Measurements from ENCODE around the gene TEX2. TPM values are rescaled to one million over a fixed set of nuclear protein-coding genes. Genes with fewer than 3 reads are reported as not detected.

The TEX2 gene
- total and polyA plus RNA-seq, 2 of the 13 experiments (the other 11 are each of a cell fraction or from before 2014, with no cell fraction given), result 21.4 to 37.7 TPM

- TF ChIP-seq GLMP (CRISPR knock-in tag; IDR thresholded peaks at IDR 0.05; ENCODE audit: borderline replicate concordance), result no peak
- TF ChIP-seq ZNF766 (CRISPR knock-in tag; IDR thresholded peaks at IDR 0.05; ENCODE audit: borderline replicate concordance), result peak; percentile 85
- TF ChIP-seq DDIT3 (CRISPR knock-in tag; IDR thresholded peaks at IDR 0.05), result no peak
- TF ChIP-seq GMEB1 (CRISPR knock-in tag; IDR thresholded peaks at IDR 0.05; ENCODE audit: borderline replicate concordance), result peak; percentile 77
- TF ChIP-seq PRDM4 (CRISPR knock-in tag; IDR thresholded peaks at IDR 0.05; ENCODE audit: borderline replicate concordance), result peak; percentile 42; the same call in 1 of the 2 replicates
- peak; percentile 84 for TF ChIP-seq RCOR2 (CRISPR knock-in tag; IDR thresholded peaks at IDR 0.05)
- TF ChIP-seq SNRNP70 (IDR thresholded peaks at IDR 0.05; ENCODE audit: low read depth, low read length), result no peak
- peak; percentile 86; the same call in 1 of the 2 replicates for TF ChIP-seq ZNF136 (CRISPR knock-in tag; IDR thresholded peaks at IDR 0.05; ENCODE audit: low read depth)
- peak; percentile 72; the same call in 1 of the 2 replicates for TF ChIP-seq ZBTB38 (CRISPR knock-in tag; IDR thresholded peaks at IDR 0.05)
- no peak for TF ChIP-seq ZNF484 (CRISPR knock-in tag; IDR thresholded peaks at IDR 0.05; ENCODE audit: borderline replicate concordance, low read depth)
- TF ChIP-seq ZNF670 (CRISPR knock-in tag; IDR thresholded peaks at IDR 0.05; ENCODE audit: borderline replicate concordance), result no peak
- TF ChIP-seq ZNF281 (CRISPR knock-in tag; IDR thresholded peaks at IDR 0.05; ENCODE audit: borderline replicate concordance), result peak; percentile 43
- no peak for TF ChIP-seq NFE2L2 (IDR thresholded peaks at IDR 0.05; ENCODE audit: low read length)
- TF ChIP-seq IKZF5 (CRISPR knock-in tag; IDR thresholded peaks at IDR 0.05), result peak; percentile 96
- no peak for TF ChIP-seq NFE2L1 (CRISPR knock-in tag; IDR thresholded peaks at IDR 0.05; ENCODE audit: borderline replicate concordance)
- TF ChIP-seq JUN (CRISPR knock-in tag; IDR thresholded peaks at IDR 0.05), result no peak
Observed at GRCh38 chr17:64216338-64217248, 46.5 kb downstream of the TEX2 start (continued).

Measured in HepG2 (cell line).